Dendritic cell treated with granulocyte-macrophage colony-stimulating factor and Interleukin-4, amounts not matched to agents 40 ng/mL and 50 ng/mL, for 4 days (primary cell): ENCODE measurements around the gene IL10RA.
A peak's percentile ranks its signal among the peaks of the same experiment; 100 is the strongest.
"Not testable (repeated sequence)": the region's sequence is repeated elsewhere in the genome, so short reads cannot be mapped to it uniquely, and the experiment has no call there.

Source experiments
- H3K27ac Mint-ChIP-seq: one replicate; pipeline ENCODE4 v1.8.0; 2022; ENCODE audit warnings: mild to moderate bottlenecking, mixed read lengths
- H3K27me3 Mint-ChIP-seq: one replicate; pipeline ENCODE4 v1.8.0; 2022; ENCODE audit warnings: mild to moderate bottlenecking, mixed read lengths
- H3K36me3 Mint-ChIP-seq: one replicate; pipeline ENCODE4 v1.8.0; 2022; ENCODE audit warnings: low read depth, mixed read lengths
- H3K4me1 Mint-ChIP-seq: one replicate; pipeline ENCODE4 v1.8.0; 2022; ENCODE audit warnings: low read depth, mixed read lengths
- H3K4me3 Mint-ChIP-seq: one replicate; pipeline ENCODE4 v1.8.0; 2022; ENCODE audit warnings: mild to moderate bottlenecking, moderate library complexity, mixed read lengths
- H3K9me3 Mint-ChIP-seq: one replicate; pipeline ENCODE4 v1.8.0; 2022; ENCODE audit warnings: mixed read lengths
- intact Hi-C: fragments of 100-400 bp; cut with micrococcal nuclease; formaldehyde crosslinking; loops from one replicate; pipeline ENCODE4 v1.15.0; 2022

Gene IL10RA

GRCh38 chr11:117972629-117973502 lies 13.3 kb upstream of the IL10RA start:
- intact Hi-C loops, result no loop called here
- no peaks in the 10 kb centered on the region for H3K27me3 Mint-ChIP-seq
- no peak overlapping the region for H3K4me3 Mint-ChIP-seq
- peaks cover 95% of the 10 kb centered on the region for H3K4me1 Mint-ChIP-seq
- H3K9me3 Mint-ChIP-seq, result no peaks in the 10 kb centered on the region
- H3K36me3 Mint-ChIP-seq, result peaks cover 13% of the 10 kb centered on the region
- H3K27ac Mint-ChIP-seq, result peak overlapping the region; percentile 100

DNA sequence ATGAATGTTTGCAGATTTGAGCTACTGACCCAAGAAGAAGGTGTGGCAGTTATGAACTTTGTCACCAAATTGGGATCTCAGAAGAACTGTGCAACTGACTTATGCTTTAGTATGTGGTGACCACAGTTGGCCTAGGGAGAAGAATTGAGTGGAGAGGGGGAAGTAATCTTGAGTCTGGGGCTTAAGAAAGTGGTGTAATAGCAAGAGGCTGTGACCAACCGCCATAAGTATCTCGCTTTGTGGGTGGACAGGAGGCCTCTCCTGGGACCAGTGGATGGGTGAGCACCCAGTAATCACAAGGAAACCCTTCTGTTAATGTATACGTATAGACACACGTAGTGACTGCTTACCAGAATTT lies 12.7 kb upstream of the IL10RA start:
- Mint-ChIP-seq H3K27ac (peak overlapping the region; percentile 100), H3K9me3 (no peaks in the 10 kb centered on the region), H3K4me3 (no peak overlapping the region), H3K4me1 (peaks cover 95% of the 10 kb centered on the region), H3K27me3 (no peaks in the 10 kb centered on the region), H3K36me3 (peaks cover 15% of the 10 kb centered on the region)
- intact Hi-C loops, result no loop called here

- Mint-ChIP-seq H3K4me3 (no peak overlapping the region), H3K36me3 (peaks cover 15% of the 10 kb centered on the region), H3K27me3 (no peaks in the 10 kb centered on the region), H3K27ac (peak overlapping the region; percentile 100), H3K9me3 (no peaks in the 10 kb centered on the region), H3K4me1 (peaks cover 86% of the 10 kb centered on the region)
- intact Hi-C loops, result no loop called here
Measured at GRCh38 chr11:117976445-117976844, 9.7 kb upstream of the IL10RA start.

GRCh38 chr11:117977029-117977428 lies 9.2 kb upstream of the IL10RA start:
- H3K9me3 Mint-ChIP-seq, result no peaks in the 10 kb centered on the region
- no peaks in the 10 kb centered on the region for H3K27me3 Mint-ChIP-seq

GRCh38 chr11:117977612-117978264 lies 8.5 kb upstream of the IL10RA start:
- Mint-ChIP-seq H3K36me3 (peaks cover 15% of the 10 kb centered on the region), H3K4me3 (peak overlapping the region; percentile 30), H3K4me1 (peaks cover 81% of the 10 kb centered on the region), H3K27ac (peak overlapping the region; percentile 100)
- intact Hi-C loops, H3K27me3 Mint-ChIP-seq, H3K9me3 Mint-ChIP-seq: not testable (repeated sequence)

More at GRCh38 chr11:117977029-117977428, 9.2 kb upstream of the IL10RA start:
- intact Hi-C loops, result no loop called here
- Mint-ChIP-seq H3K4me3 (peak overlapping the region; percentile 50), H3K36me3 (peaks cover 15% of the 10 kb centered on the region), H3K27ac (peak overlapping the region; percentile 100), H3K4me1 (peaks cover 86% of the 10 kb centered on the region)

GRCh38 chr11:117978291-117978910 lies 7.8 kb upstream of the IL10RA start:
- intact Hi-C loops, H3K4me3 Mint-ChIP-seq, H3K9me3 Mint-ChIP-seq, H3K27me3 Mint-ChIP-seq: not testable (repeated sequence)
- Mint-ChIP-seq H3K36me3 (peaks cover 17% of the 10 kb centered on the region), H3K4me1 (peaks cover 81% of the 10 kb centered on the region), H3K27ac (peak overlapping the region; percentile 100)

DNA sequence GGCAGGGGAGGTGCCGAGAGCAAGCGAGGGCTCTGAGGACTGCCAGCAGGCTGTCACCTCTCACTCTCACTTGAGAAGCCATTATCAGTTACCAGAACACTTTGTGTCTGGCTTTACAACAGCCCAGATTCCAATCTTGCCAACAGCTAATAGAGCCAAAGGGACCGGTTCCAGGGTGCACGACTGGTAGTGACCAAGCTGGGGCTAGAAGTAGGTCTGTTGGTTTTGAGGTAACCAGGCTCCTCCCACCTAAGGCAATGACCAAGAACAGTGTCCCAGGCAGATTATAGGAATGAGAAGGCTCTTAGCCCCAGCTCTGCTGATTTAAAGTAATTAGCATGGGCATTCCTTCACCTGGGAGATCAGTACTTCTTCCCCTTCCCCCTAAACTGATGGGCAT lies 7.2 kb upstream of the IL10RA start:
- H3K27ac Mint-ChIP-seq, result peak overlapping the region; percentile 100
- H3K9me3 Mint-ChIP-seq, result no peaks in the 10 kb centered on the region
- intact Hi-C loops, result no loop called here
- no peaks in the 10 kb centered on the region for H3K27me3 Mint-ChIP-seq
- peaks cover 23% of the 10 kb centered on the region for H3K36me3 Mint-ChIP-seq
- peak overlapping the region; percentile 56 for H3K4me3 Mint-ChIP-seq
- peaks cover 83% of the 10 kb centered on the region for H3K4me1 Mint-ChIP-seq

GRCh38 chr11:117979481-117980211 lies 6.5 kb upstream of the IL10RA start:
- Mint-ChIP-seq H3K27me3 (no peaks in the 10 kb centered on the region), H3K27ac (peak overlapping the region; percentile 100), H3K4me3 (peak overlapping the region; percentile 56), H3K9me3 (no peaks in the 10 kb centered on the region), H3K4me1 (peaks cover 83% of the 10 kb centered on the region), H3K36me3 (peaks cover 30% of the 10 kb centered on the region)
- intact Hi-C loops, result no loop called here

DNA sequence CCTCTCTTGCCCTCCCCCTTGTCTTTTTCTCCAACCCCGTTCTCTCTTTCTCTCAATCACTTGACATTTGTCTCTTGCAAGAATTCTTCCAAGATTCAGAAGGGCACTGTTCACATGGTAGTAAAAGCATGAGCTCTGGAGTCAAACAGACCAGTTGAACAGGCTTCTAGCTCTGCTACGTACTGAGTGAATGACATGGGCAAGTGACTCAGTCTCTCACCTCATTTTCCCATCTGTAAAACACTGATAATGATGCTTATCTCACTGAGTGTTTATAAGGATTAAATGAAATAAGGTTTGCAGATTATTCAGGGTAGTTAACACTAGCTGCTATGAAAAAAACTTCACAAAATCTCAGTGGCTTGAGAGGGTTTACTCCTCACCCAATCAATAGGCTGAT lies 5.9 kb upstream of the IL10RA start:
- H3K27me3 Mint-ChIP-seq, result no peaks in the 10 kb centered on the region
- H3K4me1 Mint-ChIP-seq, result peaks cover 85% of the 10 kb centered on the region
- intact Hi-C loops, result no loop called here
- peaks cover 36% of the 10 kb centered on the region for H3K36me3 Mint-ChIP-seq
- H3K9me3 Mint-ChIP-seq, result no peaks in the 10 kb centered on the region
- peak overlapping the region; percentile 100 for H3K27ac Mint-ChIP-seq
- H3K4me3 Mint-ChIP-seq, result peak overlapping the region; percentile 56

DNA sequence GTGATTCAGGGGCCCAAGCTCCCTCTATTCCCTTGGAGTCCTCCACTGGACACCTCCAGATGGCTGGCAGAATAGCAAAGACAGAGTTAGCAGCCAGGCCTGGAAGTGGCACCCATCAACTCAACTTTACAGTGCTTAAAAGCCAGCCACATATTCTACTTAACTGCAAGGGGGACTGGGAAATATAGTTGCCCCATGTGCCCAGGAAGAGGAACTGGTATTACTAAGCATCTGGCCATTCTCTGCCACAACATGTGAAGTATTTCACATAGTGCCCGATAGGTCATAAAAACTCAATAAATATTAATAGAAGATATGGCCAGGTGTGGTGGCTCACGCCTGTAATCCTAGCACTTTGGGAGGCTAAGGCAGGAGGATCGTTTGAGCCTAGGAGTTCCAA lies 5.5 kb upstream of the IL10RA start:
- H3K4me3 Mint-ChIP-seq, result peak overlapping the region; percentile 6
- H3K4me1 Mint-ChIP-seq, result peaks cover 82% of the 10 kb centered on the region
- intact Hi-C loops, result no loop called here
- peaks cover 38% of the 10 kb centered on the region for H3K36me3 Mint-ChIP-seq
- H3K9me3 Mint-ChIP-seq, result no peaks in the 10 kb centered on the region
- no peaks in the 10 kb centered on the region for H3K27me3 Mint-ChIP-seq
- H3K27ac Mint-ChIP-seq, result peak overlapping the region; percentile 100

- Mint-ChIP-seq H3K4me3 (no peak overlapping the region), H3K27me3 (no peaks in the 10 kb centered on the region), H3K27ac (peak overlapping the region; percentile 100), H3K36me3 (peaks cover 47% of the 10 kb centered on the region), H3K4me1 (peaks cover 58% of the 10 kb centered on the region), H3K9me3 (no peaks in the 10 kb centered on the region)
- intact Hi-C loops, result no loop called here
Measured at GRCh38 chr11:117983163-117983475, 3.1 kb upstream of the IL10RA start.

- H3K36me3 Mint-ChIP-seq, result peaks cover 61% of the 10 kb centered on the region
- no peaks in the 10 kb centered on the region for H3K9me3 Mint-ChIP-seq
- H3K4me1 Mint-ChIP-seq, result peaks cover 56% of the 10 kb centered on the region
- H3K27ac Mint-ChIP-seq, result peak overlapping the region; percentile 99
- intact Hi-C loops, result no loop called here
- H3K4me3 Mint-ChIP-seq, result peak overlapping the region; percentile 90
- H3K27me3 Mint-ChIP-seq, result no peaks in the 10 kb centered on the region
Measured at GRCh38 chr11:117984476-117984875, 1.7 kb upstream of the IL10RA start.

GRCh38 chr11:117986981-117987574 lies 884 bp downstream of the IL10RA start:
- no peaks in the 10 kb centered on the region for H3K9me3 Mint-ChIP-seq
- peaks cover 52% of the 10 kb centered on the region for H3K4me1 Mint-ChIP-seq
- peak overlapping the region; percentile 99 for H3K27ac Mint-ChIP-seq
- intact Hi-C loops, result loop anchor here (5.0 kb wide), 2 partner anchors 35 to 65 kb away; no protein-coding TSS in a partner anchor
- no peaks in the 10 kb centered on the region for H3K27me3 Mint-ChIP-seq
- peak overlapping the region; percentile 90 for H3K4me3 Mint-ChIP-seq
- peaks cover 87% of the 10 kb centered on the region for H3K36me3 Mint-ChIP-seq
